Bone marrow (tissue), 2 donors: ENCODE data around the gene RCOR3.
"Not testable (repeated sequence)": the region's sequence is repeated elsewhere in the genome, so short reads cannot be mapped to it uniquely, and the experiment has no call there.

Source experiments
- DNase-seq, 2 donors: peaks; one replicate each; lab custom pipeline; 2025; lab: John Stamatoyannopoulos, UW

The RCOR3 gene

DNA sequence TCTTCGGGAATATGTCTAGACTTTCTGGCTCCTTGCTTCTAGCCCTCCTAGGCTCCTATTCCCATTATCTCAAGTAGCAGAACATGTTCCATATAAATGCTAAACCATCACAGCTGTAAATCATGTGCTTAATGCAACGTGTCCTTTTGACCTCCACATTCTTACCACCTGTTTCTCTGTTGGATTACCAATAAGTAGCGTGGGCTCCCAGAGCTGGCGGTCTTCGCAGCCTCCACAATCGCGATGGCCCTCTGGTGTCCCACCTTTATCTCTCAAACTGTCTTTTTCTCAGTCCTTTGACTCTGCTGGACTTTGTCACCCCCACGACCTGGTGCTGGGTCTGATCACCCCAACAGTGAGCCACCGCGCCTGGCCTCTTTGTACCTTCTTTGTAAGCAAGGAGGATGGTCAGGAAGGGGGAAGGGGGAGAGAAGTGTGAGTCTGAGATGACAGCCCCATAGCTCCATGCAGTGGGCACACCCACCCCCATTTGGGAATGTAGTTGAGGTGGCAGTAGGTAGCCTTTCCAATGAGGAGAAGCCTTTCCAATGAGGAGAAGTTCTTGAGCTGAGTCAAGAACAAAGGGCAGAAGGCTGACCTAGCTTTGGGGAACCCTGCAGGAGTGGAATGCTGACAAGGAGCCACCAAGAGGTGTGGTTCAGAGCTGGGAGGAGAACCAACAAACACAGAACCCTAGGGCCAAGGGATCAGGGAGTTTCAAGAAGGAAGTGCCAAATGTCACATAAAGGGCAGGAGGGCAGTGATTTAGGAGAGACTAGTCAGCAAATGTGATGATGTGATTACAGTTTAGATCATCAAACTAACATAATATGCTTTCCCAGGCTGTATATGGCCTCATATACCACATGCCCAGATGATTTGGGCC, 81.7 kb downstream of the RCOR3 start:
- no peak for DNase-seq

DNA sequence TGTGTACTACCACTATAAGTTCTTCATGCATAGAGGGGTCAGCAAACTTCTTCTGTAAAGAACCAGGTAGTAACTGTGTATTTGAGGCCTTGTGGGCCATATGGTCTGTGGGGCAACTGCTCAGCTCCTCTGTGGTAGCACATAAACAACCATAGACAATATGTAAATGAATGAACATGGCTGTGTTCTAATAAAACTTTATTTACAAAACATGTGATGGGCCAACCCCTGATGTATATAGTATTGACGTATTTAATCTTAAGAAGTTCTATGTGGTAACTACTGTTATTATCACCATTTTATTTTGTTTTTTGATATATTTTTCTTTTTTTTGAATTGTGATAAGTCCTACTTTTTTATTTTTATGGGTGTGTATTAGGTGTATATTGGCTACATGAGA, 82.8 kb downstream of the RCOR3 start:
- DNase-seq, result no peak

- no peak for DNase-seq
These were observed 84.4 kb downstream of the RCOR3 start for GRCh38 chr1:211343607-211344006.

DNA sequence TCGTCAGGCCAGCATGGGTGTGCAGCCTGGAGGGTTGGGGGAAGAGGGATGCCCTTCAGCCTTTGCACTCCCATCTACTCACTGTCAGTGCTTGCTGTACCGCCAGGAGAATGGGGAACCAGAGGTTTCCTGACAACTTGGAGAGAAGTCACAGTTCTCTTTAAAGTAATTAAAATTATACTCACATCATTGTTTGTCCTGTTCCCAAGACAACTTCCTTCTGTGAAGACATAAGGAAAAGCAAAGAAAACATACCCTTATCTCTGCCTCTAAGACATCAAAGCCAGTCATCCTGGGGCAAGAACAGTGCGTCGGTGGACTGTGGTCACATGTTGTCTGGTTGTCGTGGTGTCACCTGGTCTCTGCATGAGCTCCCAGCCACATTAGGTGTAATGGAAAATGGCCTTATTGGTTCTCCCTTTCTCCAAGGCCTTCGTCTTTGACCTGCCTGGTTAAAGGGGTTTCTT, 85.0 kb downstream of the RCOR3 start:
- DNase-seq, result peak in 1 of 2 donors; percentile 42

- DNase-seq, result no peak
These were observed 86.6 kb downstream of the RCOR3 start for GRCh38 chr1:211345719-211346118.

DNA sequence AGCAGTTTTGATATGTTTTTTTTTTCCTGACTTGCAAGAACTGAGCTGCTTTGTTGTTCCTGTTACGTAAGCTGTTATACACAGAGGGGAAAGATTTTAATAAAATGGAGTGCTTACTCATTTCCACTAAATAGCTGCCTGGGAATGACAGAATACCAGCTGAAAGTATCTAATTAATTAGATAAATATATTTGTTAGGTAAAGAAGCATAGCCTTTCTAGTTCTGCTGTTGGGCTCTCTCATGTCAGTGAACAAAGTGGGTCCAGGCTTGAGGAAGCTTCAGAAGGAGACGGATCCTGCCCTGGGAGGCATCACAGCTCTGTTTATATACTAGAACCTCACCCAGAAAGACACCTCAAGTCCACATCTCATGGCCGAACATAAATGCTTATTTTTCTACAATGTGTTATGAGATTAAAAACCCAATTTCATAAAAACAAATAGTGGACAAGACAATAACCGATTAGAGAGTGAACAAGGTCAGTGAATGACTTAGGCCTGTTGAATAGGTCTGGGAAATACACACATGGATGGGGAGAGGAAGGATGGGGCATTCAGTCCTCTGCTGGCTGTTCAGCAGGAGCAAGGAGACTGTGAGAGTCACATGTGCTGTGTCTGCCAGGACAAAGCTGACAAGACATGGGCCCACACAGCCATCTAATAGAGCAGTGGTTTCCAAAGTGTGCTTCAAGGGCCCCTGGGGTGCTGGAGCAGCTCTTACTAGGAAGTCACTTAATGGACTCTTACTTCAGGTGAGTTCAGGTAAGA, 88.1 kb downstream of the RCOR3 start:
- no peak for DNase-seq

- no peak for DNase-seq
These were observed 89.4 kb downstream of the RCOR3 start for GRCh38 chr1:211348547-211348946.

DNA sequence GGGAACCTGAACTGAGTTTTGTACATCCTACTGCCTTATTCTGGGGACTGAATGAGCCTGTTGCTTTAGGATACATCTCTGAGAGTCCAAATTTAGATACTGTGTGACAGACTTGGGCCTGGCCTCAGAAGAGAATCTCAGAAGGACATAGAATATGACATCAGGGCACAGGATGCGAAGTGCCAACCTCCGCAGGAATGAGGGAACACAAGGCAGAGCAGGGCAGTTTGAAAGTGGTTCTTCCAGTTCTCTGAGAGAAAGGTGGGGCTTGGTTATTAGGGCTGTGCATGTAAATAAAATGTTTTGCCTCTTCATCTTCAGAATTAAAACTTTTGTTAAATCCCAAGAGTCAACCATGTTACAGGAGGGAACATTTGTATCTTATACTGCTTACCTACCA, 90.6 kb downstream of the RCOR3 start:
- DNase-seq, result no peak

DNA sequence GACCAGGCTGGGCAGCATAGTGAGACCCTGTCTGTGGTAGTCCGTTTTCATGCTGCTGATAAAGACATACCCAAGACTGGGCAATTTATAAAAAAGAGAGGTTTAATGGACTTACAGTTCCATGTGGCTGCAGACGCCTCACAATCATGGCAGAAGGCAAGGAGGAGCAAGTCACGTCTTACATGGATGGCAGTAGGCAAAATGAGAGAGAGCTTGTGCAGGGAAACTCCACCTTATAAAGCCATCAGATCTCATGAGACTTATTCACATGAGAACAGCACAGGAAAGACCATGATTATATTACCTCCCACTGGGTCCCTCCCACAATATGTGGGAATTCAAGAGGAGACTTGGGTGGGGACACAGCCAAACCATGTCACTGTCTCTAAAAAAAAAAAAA, 92.9 kb downstream of the RCOR3 start:
- not testable (repeated sequence) for DNase-seq

GRCh38 chr1:211352465-211352864, 93.3 kb downstream of the RCOR3 start:
- DNase-seq, result no peak

DNA sequence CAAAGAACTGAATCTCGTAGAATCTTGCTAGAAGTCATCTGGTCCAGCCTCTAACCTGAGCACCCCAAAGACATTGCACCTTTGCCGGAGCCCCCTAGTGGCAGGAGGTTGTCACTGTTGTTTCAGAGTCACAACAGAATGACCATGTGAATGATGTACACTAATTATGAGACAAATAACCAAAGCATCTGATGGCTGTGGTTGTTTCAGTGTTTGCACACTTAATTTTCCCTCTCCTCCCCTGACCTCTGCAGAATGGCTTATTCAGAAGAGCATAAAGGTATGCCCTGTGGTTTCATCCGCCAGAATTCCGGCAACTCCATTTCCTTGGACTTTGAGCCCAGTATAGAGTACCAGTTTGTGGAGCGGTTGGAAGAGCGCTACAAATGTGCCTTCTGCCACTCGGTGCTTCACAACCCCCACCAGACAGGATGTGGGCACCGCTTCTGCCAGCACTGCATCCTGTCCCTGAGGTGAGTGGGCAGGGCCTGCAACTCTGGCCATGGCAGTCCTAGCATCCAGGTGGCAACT, 93.9 kb downstream of the RCOR3 start:
- DNase-seq, result no peak

DNA sequence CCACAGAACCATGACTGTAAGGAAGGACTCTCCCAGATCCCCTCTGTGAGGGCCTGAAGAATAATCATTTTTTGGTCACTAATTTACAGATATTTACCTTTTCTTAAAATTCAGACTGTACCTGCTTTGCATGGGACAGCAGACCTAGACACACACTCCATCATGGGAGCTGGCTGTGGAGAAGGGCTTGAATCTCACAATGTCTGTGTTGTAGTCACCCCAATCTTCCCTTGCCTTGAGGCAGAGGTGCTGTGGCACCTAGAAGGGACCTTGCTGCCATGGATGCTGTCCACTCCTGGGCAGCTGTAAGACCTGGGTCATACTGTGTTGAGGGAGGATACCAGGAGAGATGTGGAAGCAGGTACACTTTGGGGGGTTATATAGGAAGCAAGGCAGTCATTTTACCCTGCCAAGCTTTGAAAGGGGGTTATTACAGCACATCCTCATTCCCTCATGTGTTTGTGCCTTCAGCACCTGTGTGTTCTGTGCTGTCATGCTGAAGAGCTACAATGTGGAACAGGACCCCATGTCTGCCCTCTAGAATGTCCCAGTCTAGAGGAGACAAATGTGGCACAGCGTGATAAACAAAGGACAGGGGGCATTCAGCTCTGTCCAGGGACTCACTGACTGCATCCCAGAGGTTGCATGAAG, 94.5 kb downstream of the RCOR3 start:
- DNase-seq, result no peak

DNA sequence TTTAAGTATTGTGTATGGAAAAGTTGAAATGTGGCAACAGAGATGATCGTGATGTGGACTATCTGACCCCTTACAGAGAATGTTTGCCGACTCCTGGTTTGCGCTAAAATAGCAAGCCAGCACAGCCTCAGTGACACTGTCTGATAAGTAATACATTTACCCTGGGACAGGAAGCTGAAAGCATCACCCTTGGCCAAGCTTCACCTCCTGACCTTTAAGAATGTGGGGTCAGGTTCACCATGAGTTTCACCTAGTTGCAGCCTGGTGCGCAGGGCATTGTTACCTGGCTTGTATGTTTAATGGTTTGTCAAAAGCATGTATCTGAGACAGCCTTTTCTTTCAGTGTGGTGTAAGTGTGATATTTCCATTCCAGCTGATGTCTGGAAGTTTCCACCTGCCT, 96.7 kb downstream of the RCOR3 start:
- no peak for DNase-seq

DNA sequence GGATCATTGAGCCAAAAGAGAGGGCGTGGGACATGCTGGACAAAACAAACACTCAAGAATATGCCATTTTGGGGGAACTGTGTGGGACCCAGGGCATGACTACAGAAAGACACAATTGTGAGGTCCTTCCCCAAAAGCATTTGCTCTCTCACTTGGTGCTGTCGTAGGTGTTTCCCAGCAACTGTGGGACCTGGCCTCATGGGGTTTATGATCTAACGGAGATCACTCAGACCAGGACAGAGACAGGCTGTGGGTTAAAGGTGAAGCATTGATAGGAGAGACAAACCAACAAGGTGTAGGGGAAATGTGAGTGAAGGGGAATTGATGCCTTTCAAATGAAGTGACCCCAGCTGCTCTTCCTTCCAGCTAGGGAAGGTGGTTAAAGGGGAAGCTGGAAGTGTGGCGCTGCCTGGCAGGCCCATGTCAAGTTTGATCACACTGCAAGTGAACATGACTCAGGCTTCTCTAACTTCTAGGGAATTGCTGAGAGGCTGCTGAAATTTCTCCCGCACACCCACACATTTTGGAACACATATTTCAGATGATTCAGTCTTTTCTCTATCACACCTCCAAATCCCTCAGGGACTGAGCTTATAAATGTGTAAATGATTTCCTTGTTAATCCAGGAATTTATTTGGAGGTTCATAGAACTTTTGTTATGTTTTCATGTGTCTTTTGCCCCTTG, 97.7 kb downstream of the RCOR3 start:
- no peak for DNase-seq

GRCh38 chr1:211358685-211359084, 99.5 kb downstream of the RCOR3 start:
- DNase-seq, result no peak

- DNase-seq, result no peak
These were observed 100.7 kb downstream of the RCOR3 start for GRCh38 chr1:211359876-211360275.

DNA sequence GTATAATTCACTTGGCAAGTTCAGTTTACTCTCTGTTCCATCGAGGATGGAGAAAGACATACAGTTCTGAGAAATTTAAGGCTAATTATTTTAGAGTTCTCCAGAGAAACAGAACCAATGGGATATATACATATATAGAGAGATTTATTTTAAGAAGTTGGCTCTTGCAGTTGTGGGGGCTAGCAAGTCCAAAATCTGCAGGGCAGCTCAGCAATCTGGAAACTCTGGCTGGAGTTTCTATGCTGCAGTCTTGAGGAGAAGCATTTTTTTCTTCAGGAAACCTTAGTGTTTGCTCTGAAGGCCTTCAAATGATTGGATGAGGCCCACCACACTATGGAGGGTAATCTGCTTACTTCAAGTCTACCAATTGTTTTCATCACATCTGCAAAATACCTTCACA, 102.0 kb downstream of the RCOR3 start:
- no peak for DNase-seq
